Gastrocnemius medialis (tissue), 4 donors: ENCODE data around the gene TCTN1.

Source experiments
- POLR2A ChIP-seq, 2 donors: fragments of 450-650 bp; IDR thresholded peaks; one replicate each; pipeline ENCODE4 v1.6.1; 2017; ENCODE audit warnings: antibody characterized with exemption in 2 of 2, mild to moderate bottlenecking in 2 of 2, moderate library complexity in 2 of 2
- TF ChIP-seq, protein P1 (sequence below), 5 experiments: fragments of 450-650 bp in 3 of 5; fragments of 200-600 bp in 2 of 5; sonication (generic) in 2 of 5; IDR thresholded peaks in 4 of 5; conservative IDR thresholded peaks in 1 of 5; 1 replicate in 4 of 5; 2 replicates in 1 of 5; pipeline ENCODE4 v1.5.1; 2016 to 2019; ENCODE audit warnings: antibody characterized with exemption in 5 of 5, mild to moderate bottlenecking in 3 of 5, moderate library complexity in 3 of 5

DNA sequence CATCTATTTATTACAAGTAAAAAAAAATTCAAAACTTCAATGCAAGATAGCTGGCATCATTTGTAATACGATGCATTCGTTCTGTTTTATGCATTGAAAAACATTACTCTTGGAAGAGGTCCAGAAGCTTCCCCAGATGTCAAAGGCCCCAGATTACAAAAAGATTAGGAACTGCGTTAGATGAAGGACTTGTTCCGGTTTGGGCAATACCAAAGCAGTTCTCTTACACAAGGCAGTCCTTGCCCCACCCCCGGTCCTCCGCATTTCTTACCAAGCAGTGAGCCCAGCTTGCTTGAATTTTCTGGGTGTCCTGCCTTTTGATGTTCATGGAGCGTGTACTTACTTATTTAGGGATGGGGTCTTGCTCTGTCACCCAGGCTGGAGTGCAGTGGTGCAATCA is 79.8 kb downstream of the TCTN1 start:
- no peak for TF ChIP-seq POLR2A (IDR thresholded peaks at IDR 0.05)
- TF ChIP-seq, protein P1, sequence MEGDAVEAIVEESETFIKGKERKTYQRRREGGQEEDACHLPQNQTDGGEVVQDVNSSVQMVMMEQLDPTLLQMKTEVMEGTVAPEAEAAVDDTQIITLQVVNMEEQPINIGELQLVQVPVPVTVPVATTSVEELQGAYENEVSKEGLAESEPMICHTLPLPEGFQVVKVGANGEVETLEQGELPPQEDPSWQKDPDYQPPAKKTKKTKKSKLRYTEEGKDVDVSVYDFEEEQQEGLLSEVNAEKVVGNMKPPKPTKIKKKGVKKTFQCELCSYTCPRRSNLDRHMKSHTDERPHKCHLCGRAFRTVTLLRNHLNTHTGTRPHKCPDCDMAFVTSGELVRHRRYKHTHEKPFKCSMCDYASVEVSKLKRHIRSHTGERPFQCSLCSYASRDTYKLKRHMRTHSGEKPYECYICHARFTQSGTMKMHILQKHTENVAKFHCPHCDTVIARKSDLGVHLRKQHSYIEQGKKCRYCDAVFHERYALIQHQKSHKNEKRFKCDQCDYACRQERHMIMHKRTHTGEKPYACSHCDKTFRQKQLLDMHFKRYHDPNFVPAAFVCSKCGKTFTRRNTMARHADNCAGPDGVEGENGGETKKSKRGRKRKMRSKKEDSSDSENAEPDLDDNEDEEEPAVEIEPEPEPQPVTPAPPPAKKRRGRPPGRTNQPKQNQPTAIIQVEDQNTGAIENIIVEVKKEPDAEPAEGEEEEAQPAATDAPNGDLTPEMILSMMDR (IDR thresholded peaks at IDR 0.05 in 4 of 5, conservative IDR thresholded peaks at IDR 0.05 in 1 of 5) = no peak
